ENCODE results near the gene SLC9C2. TPM values are rescaled to one million over a fixed set of nuclear protein-coding genes. Genes with fewer than 3 reads are reported as not detected.

Gene SLC9C2
- total RNA-seq, 2 donors from 2014 or later, result not detected

- WGBS, 2 donors, result 45 to 52% methylated on average over 1 of the region's 1 CpG
- H3K9me3 ChIP-seq, result no peaks in the 10 kb centered on the region
- H3K27ac ChIP-seq, result no peak overlapping the region
- H3K4me1 ChIP-seq, result no peaks in the 10 kb centered on the region
- H3K4me3 ChIP-seq, result no peak overlapping the region
- TF ChIP-seq, protein P1, sequence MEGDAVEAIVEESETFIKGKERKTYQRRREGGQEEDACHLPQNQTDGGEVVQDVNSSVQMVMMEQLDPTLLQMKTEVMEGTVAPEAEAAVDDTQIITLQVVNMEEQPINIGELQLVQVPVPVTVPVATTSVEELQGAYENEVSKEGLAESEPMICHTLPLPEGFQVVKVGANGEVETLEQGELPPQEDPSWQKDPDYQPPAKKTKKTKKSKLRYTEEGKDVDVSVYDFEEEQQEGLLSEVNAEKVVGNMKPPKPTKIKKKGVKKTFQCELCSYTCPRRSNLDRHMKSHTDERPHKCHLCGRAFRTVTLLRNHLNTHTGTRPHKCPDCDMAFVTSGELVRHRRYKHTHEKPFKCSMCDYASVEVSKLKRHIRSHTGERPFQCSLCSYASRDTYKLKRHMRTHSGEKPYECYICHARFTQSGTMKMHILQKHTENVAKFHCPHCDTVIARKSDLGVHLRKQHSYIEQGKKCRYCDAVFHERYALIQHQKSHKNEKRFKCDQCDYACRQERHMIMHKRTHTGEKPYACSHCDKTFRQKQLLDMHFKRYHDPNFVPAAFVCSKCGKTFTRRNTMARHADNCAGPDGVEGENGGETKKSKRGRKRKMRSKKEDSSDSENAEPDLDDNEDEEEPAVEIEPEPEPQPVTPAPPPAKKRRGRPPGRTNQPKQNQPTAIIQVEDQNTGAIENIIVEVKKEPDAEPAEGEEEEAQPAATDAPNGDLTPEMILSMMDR (IDR thresholded peaks at IDR 0.05), result no peak
- no peak for TF ChIP-seq POLR2A (IDR thresholded peaks at IDR 0.05)
- H3K27me3 ChIP-seq, result no peaks in the 10 kb centered on the region
- no peaks in the 10 kb centered on the region for H3K36me3 ChIP-seq (replicated peaks in 1 of 2; ENCODE audit: insufficient read depth in 1 of 2, low read depth in 2 of 2)
- no peak for ATAC-seq
- intact Hi-C loops (cut with DNase I), result no loop called here
- no peak for DNase-seq
Observed at GRCh38 chr1:173561263-173561662, 41.6 kb downstream of the SLC9C2 start.

DNA sequence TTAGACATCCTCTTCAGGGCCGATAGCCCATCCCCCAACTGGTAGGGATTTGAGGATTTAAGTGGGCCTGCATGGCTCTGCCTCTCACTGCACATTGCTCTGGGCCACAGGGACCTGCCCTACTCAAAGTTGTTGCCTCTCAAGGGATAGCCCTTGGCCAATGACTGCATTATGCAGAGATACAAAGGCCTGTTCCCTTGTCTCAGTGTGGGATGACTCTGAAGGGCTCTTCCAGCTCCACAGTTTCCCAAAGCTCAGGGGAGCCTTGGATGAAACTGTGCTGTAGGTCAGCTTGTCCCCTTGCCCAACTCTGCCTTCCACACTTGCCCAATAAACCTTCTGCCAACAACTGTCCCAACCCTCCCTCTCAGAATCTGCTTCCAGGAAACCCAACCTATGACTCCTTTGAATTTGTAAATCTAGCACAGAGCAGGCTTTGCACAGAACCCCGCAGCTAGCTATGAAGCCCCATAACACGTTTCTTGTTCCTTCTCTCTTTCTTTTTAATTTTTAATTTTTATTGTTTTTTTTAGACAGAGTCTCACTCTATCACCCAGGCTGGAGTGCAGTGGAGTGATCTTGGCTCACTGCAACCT lies 42.5 kb downstream of the SLC9C2 start:
- Histone ChIP-seq H3K27me3 (no peaks in the 10 kb centered on the region), H3K27ac (no peak overlapping the region), H3K4me3 (no peak overlapping the region), H3K36me3 (replicated peaks in 1 of 2; ENCODE audit: insufficient read depth in 1 of 2, low read depth in 2 of 2) (no peaks in the 10 kb centered on the region), H3K9me3 (no peaks in the 10 kb centered on the region), H3K4me1 (no peaks in the 10 kb centered on the region)
- WGBS, 2 donors, result 76 to 78% methylated on average over 3 of the region's 3 CpGs
- intact Hi-C loops (cut with DNase I), result no loop called here
- no peak for DNase-seq
- no peak for ATAC-seq
- TF ChIP-seq, protein P1 (IDR thresholded peaks at IDR 0.05), result no peak
- TF ChIP-seq POLR2A (IDR thresholded peaks at IDR 0.05), result no peak

DNA sequence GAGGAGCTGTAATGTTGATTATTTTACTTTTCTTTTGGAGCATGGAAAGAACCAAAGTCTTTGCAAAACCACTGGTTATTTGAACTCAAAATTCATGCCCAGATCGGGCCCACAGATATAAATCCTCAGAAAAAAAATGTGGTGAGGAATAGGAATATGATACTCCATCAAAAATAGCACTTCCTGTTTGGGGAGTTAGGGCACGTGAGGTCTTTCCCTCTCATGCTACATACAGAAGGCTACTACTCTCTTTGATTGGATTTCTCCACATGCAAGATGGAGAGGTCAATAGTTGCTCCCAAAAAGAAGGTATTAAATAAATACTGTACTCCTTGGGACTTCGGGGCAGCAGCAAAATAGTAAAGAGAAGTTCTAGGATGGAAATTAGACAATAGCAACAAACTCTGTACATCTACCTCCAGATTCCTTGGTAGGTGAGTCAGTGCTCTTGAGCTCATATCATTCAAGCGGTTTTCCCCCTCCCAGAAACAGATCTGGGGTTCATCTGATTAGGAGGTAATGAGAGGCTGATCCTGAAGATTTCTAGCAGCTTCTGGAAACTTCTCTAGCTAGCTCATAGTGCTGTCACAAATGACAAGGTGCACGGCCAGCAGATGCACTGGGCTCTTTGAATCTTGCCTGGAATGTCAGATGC lies 47.1 kb downstream of the SLC9C2 start:
- no peaks in the 10 kb centered on the region for H3K9me3 ChIP-seq
- H3K4me1 ChIP-seq, result no peaks in the 10 kb centered on the region
- no peak for TF ChIP-seq POLR2A (IDR thresholded peaks at IDR 0.05)
- TF ChIP-seq, protein P1 (IDR thresholded peaks at IDR 0.05), result no peak
- no peak overlapping the region for H3K4me3 ChIP-seq
- no peaks in the 10 kb centered on the region for H3K36me3 ChIP-seq (replicated peaks in 1 of 2; ENCODE audit: insufficient read depth in 1 of 2, low read depth in 2 of 2)
- ATAC-seq (no peak), DNase-seq (no peak)
- H3K27ac ChIP-seq, result no peak overlapping the region
- intact Hi-C loops (cut with DNase I), result no loop called here
- no peaks in the 10 kb centered on the region for H3K27me3 ChIP-seq
- WGBS, 2 donors, result 58 to 64% methylated on average over 5 of the region's 5 CpGs

DNA sequence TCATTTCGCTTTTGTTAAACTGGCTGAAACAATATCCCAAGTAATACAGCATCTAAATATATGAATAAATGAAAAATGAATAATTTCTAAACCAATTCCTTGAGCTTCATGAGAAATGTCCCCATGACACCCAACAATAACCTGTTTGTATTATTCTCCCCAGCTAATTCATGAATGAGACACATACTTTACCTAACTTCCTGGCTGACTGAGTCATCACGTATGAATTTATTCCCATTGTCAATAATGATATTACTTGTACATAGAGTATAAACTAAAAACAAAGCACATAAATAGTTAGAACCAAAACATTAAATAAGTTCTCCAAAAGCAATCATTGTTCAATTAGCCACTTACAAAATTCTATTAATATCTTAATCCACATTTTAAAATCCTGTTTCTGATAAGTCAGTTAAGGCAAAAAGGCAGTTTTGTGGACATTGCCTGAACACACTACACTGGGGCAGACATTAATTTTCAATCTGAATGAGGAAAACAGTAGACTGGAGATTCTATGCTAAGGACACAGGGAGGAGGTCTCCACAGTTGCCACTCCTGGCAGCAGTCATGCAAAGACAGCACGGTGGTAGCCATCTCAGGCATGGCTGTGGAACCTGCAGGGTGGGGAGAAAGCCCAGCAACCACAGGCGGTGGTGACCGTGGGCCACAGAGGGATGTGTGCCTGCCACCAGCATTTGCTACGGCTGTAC lies 48.2 kb downstream of the SLC9C2 start:
- Histone ChIP-seq H3K9me3 (no peaks in the 10 kb centered on the region), H3K4me3 (no peak overlapping the region), H3K4me1 (no peaks in the 10 kb centered on the region), H3K36me3 (replicated peaks in 1 of 2; ENCODE audit: insufficient read depth in 1 of 2, low read depth in 2 of 2) (no peaks in the 10 kb centered on the region), H3K27ac (no peak overlapping the region), H3K27me3 (no peaks in the 10 kb centered on the region)
- DNase-seq, result no peak
- TF ChIP-seq POLR2A (IDR thresholded peaks at IDR 0.05), result no peak
- TF ChIP-seq, protein P1 (IDR thresholded peaks at IDR 0.05), result no peak
- 73 to 88% methylated on average over 6 of the region's 6 CpGs for WGBS, 2 donors
- no peak for ATAC-seq
- intact Hi-C loops (cut with DNase I), result no loop called here
